GM21526 (cell line): ENCODE data around the gene MEX3C.

Experiments used
- ATAC-seq: cut with Tn5 transposase; IDR thresholded peaks from one replicate; pipeline ENCODE4 v1.9.1; 2021; ENCODE audit warnings: moderate library complexity; ENCODE audit not compliant: unreplicated experiment, low FRiP score

The MEX3C gene

DNA sequence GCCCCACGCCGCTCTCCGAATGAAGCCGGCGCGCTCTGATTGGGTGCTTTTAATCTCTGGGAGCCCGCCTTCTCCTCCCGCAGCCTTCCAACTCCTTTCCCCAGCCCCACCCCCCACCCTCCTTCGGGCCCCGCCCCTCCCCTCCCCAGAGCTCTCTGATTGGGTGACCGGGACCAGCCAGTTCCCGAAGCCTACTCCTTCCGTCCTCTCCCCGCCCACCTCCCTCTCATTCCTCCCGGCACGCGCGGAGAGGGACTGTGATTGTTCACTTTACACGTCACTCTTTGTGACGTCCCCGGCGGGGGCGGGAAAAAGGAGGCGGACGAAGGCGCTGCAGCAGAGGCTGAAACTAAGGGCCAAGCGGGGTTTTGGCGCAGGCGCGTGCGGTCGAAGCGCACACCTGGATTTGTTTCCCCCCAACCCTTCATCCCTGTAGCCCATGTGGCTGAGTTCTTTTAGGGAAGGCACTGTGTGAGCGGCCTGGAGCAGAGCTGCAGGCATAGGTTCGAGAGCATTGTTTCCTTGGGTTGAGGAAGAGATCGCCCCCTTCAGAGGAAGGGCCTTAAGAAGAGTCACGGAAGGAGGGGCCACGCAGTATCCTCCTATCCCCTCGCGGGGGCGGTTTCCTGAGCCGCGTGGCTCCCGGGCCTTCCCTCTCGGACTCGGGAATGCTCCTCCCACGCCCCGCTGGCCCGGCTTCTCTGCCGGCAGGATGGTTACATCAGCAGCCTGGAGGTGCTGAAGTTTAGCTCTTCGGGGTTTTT is at the start of gene MEX3C:
Gene MEX3C, minus strand, starts transcription at position 21 of the 764 bp plus-strand sequence. CDS start 361 bp downstream, outside the sequence.
- peak; percentile 73 for ATAC-seq

DNA sequence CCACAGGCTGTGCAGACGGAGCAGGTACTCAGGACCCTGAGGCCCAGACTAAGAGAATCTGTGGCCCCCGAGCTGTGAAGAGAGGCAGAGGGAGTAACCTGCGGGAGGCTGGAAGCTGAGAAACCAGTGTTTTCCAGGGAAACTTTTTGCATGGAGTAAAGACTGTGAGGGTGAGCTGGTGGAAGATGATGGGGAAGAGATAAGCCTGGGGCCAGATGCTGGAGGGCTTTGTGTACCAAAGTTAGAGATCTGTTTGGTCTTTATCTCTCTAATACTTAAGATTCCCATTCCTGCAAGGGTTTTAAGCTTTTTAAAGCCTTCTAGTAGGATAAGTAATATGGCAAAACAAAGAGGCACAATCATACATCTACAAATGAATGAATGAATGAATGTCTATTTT is 43.7 kb upstream of the MEX3C start:
- no peak for ATAC-seq

DNA sequence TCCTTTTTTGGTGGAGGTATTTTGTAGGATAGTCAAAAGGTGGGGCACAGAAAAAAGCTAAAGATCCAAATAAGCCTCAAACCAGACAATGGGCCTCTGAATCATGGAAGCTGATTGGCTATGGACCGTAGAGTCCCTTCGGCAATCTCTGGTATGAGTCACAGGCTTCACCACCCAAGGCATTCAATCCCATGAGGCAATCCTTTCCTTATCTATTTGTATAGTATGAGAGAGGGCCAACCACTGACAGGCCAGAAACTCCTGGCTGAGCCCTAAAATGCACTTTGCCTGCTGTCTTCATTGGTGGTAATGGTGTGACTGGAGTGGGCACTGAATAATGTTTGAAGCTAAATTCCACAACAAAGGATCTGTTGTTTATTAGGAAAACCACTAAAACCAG is 38.7 kb upstream of the MEX3C start:
- no peak for ATAC-seq

DNA sequence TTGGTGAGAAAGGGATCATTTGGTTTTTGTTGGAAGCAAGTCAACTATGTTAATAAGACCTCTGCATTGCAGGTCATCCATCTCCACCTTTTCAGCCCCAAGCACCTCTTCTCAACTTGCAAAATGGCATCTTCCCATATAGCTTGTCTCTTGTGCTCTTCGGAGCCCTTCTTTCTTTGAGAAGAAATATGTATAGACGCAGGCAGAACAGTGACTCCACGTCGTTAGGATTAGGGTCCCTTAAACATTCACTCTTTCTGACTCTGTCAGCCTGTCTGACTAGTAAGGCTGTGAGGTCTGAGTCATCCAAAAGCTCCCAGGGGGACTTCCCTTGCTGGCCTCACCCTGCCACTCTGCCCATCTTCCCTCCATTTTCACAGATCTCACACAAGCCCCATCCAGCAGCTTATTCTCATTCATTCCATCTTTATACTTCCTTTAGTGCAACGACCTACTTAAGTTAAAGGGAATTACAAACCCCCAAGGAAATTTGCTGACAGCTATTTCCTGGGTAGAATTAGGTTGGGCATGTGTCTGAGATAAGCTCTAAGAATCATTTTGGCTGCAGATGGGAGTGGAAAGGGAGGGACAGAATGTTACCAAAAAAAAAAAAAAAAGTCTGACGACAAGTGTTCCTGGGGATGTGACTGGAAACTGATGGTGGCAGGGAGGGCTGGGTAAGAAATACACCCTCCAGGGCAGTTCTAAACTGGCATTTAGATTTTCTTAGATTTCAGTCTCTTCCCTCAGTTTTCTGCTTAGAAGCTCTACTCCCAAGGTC is 37.7 kb upstream of the MEX3C start:
- ATAC-seq: peak; percentile 54

DNA sequence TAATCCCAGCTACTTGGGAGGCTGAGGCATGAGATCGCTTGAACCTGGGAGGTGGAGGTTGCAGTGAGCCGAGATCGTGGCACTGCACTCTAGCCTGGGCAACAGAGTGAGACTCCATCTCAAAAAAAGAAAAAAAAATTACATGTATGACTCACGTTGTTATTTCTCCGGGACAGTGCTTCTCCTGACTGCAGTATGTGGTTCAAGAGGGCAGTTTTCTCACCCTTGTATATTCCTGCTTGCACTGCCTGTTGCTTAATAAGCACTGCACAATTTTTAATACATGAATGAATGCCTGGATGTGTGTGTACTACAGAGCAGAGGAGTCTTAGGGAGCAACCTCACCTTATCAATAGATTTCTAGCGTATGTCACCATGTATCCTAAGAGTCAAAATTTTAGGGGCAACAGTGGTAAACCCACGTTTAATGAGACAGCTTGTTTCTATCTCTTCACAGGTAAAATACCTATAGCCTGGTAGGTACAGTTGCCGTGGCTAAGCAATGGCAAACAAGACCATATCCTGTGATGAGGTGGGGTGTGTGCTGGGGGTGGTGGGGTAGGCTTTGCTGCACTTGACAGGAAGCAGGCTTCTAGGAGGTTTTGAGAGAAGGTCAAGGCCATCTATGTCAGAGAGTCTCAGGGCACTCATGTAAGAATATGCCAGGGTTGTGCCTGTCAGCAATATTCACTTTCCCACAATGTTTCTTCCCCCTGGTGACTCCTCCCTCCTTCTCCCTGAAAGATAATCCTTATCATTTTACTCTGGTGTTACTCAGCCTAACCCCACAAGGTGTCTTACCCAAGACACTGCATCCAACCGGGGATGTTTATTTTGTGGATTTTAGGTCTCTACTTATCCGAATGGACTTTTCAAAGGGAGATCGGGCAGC is 36.9 kb upstream of the MEX3C start:
- ATAC-seq: no peak

DNA sequence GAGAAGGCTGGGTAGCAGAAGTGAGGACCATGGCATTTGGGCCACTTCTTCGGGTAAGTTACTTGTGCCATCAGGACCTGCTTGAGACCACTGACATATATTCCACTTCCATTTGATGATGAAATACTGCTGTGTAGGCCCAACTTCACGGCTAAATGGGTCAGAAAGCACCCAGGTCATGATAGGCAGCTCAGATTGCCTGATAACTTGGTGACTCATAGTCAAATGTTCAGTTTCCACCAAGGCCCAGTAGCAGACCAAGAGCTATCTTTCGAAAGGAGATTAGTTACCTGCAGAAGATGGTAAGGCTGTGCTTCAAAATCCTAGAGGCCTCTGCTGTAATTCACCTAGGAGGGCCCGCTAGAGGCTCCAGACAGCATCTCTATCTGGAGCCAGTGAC is 31.8 kb upstream of the MEX3C start:
- ATAC-seq: no peak

DNA sequence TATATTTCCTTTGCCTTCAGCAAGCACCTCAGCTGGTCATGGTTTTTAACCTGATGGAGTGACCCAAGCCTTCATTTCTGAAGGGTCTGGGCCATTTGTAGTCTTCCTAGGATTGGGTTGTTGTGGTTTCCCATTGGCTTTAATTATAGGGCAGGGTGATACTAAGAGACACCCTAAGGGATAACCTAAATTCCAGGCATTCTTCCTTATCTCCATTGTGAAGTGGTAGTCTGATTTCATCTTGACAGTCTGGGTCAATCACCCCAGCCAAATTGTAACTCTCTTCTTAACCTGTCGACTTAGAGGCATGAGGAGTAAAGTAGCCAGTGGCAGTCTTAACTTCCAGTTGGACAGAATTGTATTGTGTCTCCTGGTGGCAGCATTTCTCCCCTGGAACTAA is 30.2 kb upstream of the MEX3C start:
- no peak for ATAC-seq

DNA sequence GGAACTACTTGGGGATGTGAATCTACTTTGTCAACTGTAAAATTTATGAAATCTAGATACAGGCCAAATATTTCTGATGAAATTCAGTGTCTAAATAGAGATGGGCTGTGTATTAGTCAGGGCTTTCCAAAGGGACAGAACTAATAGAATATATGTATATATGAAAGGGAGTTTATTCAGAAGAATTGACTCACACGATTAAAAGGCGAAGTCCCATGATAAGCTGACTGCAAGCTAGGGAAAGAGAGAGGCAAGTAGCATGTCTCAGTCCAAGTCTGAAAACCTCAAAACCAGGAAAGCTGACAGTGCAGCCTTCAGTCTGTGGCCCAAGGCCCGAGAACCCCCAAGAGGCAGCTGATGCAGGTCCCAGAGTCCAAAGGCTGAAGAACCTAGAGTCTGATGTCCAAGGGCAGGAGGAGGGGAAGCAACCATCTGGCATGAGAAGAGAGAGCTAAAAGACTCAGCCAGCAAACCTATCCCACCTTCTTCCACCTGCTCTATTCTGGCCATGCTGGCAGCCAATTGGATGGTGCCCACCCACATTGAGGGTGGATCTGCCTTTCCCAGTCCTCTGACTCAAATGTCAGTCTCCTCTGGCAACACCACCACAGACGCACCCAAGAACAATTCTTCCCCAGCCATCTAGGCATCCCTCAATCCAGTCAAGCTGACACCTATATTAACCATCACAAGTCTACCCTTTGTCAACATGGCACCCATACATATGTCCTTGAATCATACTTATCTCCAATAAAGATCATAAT is 29.3 kb upstream of the MEX3C start:
- no peak for ATAC-seq

DNA sequence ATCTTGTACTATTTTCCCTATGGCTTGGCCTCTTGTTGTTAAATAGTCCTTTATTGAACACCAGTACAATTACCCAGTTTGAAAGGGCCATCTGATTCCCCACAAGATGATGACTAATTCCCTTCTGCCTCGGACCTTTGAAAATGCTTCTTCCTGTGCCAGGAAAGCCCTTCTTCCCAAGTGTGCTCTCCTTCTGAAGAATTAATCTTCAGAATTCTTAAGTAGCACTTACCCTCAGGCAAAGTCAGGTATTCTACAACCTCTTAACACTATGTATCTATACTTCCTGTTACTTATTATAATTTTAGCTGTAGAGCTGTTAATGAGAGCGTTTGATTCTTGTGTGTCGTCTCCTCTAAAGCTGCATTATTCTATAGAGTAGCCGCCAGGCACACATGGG is 28.6 kb upstream of the MEX3C start:
- no peak for ATAC-seq

DNA sequence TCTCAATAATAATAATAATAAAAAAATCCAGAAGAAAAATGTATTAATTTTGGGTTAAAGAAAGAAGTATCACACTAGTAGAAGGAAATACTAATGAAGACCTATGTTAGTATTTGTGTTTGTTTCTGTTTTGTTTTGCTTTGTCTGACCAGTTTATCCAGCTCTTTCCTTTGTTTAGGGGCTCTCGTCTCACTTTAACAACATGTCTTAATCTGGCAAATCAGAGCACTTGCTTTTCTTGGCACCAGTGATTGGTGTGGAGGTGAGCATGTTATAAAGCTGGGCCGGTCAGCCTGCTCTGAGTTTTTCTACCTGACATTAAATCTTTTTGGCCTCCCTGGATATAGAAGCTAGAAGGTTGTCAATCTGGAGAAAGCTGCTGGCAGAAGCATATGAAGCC is 15.1 kb upstream of the MEX3C start:
- no peak for ATAC-seq

DNA sequence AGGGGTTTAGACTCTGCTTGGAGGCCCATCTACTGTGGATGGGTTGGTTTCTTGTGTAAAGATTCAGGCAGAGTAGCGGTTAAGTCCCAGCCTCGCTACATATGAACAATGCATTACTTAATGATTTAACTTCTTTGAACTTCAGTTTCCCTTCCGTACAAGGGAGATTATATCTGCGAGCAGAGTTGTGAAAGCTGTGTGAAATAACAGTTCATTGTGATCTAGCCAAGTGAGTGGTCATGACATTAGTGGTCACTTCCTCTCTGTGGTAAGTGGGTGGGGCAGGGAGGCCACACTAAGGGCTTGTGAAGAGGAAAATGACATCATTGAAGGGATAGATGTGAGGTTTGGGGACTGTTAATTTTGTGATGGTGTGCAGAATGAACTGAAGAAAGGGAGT is 14.1 kb upstream of the MEX3C start:
- ATAC-seq: peak; percentile 86

DNA sequence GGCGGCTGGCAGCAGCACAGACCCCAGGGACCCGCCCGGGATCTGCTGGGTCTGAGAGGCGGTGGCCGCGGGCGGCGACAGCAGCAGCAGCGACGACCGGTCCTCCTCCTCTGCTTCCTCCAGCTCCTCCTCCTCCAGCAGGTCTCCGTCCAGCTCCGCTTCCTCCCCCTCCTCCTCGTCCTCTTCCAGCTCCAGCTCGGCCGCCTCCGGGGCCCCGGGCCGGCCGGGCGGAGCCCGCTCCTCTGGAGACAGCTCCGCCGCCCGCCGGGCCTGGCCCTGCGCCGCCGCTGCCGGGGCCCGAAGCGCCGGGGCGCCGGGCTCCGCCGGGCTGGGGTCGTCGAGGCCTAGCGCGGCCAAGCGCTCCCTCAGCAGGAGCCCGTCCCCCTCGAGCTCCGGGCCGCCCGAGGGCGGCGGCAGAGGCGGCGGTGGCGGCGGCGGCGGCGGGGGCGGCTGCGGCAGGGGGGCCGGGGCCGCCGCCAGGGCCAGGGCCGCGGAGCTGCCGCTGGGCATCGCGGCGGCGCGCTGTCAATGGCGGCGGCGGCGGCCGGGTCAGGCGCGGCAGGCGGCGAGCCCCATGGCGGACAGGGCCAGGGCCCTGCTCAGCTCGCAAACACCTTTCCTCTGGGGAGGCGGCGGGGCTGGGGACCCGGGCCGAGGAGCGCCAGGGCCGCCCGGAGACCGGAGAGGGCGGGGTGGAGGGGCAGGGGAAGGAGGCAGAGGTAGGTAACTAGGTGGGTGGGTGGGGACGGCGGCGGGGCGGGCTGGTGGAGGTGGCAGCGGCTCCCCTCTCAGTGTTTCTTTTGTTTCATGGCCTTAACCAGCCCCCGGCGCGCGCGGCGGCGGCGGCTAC is 445 bp downstream of the MEX3C start:
- peak; percentile 11 for ATAC-seq

DNA sequence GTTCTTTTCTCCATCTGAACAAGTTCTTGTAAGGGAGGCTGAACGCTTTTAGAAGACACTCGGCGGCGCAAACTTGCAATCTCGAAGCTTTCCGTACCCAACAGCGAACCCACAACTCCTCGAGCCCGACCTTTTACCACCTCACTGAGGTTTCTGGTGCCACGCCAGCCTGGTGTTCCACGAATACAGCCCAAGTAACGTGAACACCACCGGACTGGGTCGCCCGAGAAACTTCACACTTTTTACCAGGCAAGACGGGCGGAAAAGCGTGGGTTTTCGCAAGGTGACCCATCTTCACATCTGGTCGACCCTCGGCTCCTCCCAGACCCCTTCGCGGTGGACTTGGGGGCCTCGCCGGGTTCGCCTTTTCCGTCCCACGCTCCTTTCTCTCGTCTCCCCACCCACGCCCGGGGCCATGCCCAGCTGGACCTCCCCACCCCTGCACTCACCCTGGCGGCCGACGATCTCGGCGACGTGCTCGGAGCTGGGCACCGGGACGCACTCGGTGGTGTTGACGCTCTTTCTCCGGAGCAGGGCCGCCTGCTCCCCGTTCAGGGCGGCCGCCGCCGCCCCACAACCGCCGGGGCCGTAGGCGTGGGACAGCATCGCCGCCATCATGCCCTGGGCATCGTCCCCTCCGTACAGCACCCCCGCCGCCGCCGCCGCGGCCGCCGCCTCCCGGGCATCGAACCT is 1.2 kb downstream of the MEX3C start:
- peak; percentile 1 for ATAC-seq

DNA sequence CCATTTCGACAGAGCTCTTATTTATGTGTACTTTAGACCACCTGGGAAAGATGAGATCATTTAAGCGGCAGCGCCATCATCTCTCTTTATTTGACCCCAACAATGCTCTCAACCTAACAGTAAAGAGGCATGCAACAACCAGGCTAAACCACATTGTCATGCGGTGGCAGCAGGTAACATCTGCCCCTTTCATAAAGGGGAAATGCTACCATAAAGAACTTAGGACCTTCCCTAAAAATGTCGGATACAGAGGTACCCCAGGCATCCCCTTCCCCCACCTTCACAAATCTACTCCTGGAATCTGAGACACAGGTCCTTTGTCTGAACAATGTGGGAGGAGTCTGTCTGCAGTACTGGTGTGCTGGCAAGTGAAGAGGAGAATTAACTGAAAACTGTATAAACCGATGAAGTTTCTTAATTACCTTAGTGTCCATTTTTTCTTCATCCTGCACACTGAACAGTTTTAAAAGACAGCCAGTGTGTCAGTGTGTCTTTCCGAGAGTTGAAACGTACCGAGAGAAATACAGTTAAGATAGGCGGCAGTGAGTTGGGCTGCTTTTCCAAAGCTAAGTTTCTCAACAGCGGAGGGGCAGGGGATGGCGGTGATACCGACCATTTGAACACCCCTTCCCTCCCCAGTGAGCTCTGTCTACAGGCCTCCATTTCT is 1.9 kb downstream of the MEX3C start:
- no peak for ATAC-seq

DNA sequence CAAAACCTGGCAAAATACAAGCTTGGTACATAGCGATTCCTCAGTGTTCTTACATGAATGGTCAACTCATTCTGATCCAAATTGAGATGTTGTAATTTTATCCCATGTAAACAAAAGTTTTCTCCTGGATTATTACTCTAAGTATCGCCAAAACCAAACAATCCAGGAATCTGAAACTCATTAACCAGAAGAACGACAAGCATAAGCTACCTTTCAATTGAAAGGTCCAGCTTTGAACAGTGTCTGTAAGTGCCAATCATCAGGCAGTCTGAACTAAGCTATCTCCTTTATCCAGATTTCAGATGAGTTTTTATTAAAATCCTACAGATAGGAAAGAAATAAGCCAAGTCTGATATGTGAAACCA is 2.4 kb downstream of the MEX3C start:
- no peak for ATAC-seq

DNA sequence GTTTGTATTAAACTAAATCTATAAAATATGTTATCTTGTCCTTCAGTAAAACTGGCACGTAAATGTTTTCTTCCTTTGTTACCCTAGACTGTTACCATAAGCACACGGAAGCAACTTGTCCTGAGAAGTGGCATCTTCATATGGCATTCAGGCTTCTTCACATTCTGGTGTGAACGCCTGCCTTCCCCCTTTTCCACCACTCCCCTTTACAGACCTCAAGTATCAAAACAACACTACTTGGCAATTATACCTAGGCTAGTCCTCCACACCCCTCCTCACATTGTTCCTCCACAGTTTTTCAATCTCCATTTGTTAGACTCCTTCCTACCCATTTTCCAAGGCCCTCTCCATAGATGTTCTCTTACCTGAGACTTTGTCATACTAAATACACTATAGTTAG is 2.9 kb downstream of the MEX3C start:
- ATAC-seq: no peak

DNA sequence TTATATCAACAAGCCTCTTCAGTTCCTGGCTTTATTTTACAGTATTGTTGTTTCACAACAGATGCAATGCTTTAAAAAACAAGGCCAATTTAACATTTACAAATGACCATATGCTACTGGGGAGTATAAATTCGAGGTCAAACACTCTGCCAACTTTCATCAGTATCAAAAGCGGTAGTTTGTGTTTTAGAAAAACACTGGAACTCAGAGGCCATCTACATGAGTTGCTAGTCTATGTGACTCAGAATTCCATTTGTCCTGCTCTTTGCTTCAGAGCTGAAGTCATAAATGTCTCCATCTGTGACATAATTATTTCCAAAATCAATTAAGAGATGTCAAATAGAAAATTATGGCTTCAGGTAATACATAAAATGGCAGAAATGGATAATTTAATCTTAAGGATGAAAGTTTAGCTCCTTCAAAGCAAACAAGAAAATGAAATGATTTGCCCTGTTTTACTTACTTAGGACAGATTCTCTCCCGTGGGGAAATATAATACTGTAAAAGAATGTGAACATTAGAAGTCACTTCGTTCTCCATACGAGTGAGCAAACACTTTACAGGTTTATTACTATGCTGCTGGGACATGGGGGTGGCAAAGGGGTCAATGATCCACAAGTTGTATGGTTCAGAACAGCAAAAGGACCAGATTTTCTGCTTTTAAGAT is 3.7 kb downstream of the MEX3C start:
- no peak for ATAC-seq

DNA sequence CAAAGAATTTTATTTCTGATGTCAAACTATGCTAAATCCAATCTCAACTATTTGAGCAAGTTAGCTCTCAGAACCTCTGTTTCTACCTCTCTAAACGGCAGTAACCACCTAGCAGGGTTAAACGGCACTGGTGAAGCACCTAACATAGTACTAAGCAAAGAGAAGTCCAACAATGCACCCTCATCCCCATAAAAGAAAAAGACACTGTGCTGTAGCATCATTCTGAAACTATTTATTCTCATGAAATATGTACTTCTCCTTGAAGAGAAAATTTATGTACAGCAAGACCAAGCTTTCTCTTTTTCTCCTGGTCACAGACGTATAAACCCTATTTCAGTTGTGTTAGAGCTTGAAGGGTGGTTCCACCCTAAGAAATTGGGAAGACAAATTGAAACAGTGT is 4.8 kb downstream of the MEX3C start:
- ATAC-seq: no peak
